ENCODE measurements around the gene PARD6B.

DNA sequence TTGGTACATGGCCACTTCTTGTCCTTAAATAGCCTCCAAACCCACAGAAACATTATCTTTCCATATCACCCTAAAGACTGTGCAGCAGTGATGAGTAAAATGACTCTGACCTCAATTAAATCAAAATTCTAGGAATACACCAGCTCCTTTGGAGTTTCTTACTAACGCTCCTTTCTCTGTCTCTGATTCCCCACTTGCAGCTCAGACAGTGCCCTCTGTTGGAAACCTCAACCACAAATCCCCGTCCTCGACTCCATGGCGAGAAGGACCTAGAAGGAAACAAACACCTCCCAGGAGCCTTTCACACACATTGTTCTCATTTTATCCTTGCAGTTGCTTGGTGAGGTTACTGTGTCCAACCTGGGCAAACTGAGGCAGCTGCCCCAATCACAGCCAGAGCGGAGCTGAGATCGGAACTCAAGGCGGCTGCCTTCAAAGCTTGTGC, 17.7 kb upstream of the PARD6B start:
- TF ChIP-seq CTCF (conservative IDR thresholded peaks at IDR 0.05; ENCODE audit: low read depth, low read length) (peak; percentile 59), POLR2A (IDR thresholded peaks at IDR 0.05; ENCODE audit: low read depth, low read length) (no peak), CEBPB (IDR thresholded peaks at IDR 0.05; ENCODE audit: low read depth, low read length) (no peak)
